Measurements from ENCODE around the gene SLC5A6. TPM values are rescaled to one million over a fixed set of nuclear protein-coding genes. Genes with fewer than 3 reads are reported as not detected.
"Not testable (repeated sequence)": the region's sequence is repeated elsewhere in the genome, so short reads cannot be mapped to it uniquely, and the experiment has no call there.

The SLC5A6 gene
- polyA plus RNA-seq, 3 donors, result 37.2 to 47.6 (median 42.0) TPM

DNA sequence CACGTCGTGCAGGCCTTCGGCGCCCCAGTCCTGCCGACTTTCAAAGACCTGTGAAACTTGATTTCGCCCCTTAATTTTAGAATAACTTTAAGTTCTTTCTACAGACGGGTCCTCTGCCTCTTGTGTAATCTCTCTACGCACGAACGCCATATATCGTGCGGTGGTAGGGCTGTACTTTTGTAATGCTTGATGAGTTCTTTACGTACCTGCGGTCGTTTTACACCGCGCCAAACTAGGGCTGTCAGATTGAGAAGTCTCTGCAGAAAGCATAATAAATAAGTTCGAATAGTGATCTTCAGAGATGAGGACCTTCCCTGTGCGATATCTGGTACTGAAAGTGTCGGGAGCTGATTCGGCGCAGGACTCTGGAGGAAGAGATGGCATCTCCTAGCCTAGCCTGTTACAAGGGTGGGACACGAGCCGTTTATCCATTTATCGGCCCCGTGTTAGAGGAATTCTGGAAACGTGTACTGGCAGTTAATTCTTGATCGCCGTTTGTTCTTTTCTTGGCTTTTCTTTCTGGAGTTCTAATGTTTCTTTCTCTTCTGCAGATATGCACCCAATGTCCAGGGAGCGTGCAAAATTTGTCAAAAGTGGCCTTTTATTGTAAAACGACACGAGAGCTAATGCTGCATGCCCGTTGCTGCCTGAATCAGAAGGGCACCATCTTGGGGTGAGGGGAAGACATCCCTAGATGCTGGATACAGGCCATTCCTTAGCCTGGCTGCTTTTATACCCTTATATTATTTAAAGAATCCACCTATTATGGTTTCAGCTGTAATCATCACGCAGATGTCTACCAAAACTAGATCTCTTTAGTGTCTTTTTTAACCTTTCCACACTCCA lies 781 bp upstream of the SLC5A6 start:
- DNase-seq (ENCODE audit: extremely low read depth in 1 of 11, low read depth in 9 of 11, low spot score in 4 of 11), result peak in 3 of 11 donors; percentile 32 to 53 (median 34)

DNA sequence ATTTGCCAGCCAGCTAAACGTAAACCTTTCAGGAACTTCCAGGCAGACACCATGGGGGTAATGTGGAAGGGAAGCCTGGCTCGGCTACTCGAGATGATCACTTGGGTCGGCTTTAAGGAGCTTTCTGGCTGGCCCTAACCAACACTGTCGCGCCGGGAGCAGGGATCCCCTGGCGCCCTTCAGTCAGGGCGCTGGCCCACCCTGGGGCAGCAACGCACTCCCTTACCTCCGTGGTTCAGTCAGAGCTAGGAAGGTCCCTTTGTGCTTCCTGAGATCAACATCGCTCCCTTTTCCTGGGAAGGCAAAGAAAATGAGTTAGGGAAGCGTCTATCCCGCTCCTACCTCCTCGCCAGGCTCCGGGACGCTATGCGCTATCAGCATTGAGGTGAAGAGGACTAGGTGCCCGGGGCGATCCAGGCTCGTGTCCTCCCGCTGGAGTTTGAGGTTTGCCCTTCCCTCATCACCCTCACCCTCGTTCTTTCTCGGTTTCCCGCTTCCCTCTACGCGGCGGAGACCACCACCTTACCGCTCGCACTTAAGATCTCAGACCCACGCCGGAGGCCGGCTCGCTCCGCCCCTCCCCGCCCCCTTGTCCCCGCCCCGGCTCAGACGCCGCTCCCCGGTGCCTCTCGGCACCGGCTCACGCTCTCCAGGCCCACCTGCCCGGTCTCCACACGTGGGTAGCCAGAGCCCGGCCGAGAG lies 676 bp downstream of the SLC5A6 start:
- peak in 2 of 11 donors; percentile 4 to 23 for DNase-seq (ENCODE audit: extremely low read depth in 1 of 11, low read depth in 9 of 11, low spot score in 4 of 11)

DNA sequence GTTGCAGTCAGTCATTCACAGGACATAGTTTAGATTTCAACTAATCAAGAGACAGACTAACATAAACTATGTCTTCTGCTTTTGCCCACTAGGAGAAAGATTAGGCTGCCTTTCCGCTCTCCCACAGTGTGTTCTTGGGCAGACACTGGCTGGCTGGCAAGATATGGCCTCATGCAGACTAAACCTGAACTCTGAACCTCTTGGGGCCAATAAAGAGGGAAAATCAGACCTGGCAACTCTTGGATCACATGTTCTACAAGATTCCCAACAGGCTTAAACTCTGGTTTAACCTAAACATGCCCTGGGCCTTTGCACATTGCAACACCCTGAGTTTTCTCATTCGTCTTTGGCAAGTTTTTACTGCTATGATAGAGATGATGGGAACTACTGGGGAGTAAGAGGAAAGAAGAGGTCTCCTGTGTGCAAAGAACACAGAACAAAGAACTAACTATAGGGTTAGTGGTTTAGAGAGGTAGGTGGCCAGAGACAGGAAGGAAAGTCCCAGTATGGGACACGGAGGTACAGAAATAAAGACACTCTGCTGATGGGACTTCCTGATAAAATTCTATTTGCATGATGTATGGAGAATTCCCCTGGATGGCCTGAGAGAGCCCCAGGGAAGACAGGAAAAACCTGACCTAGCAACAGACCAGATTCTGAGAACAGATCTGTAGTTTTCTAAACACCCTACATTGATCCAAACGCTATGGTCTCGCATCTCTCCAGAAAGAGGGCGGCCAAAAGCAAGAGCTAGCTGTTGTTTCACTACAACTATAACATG lies 2.3 kb downstream of the SLC5A6 start:
- DNase-seq (ENCODE audit: extremely low read depth in 1 of 11, low read depth in 9 of 11, low spot score in 4 of 11), result no peak

DNA sequence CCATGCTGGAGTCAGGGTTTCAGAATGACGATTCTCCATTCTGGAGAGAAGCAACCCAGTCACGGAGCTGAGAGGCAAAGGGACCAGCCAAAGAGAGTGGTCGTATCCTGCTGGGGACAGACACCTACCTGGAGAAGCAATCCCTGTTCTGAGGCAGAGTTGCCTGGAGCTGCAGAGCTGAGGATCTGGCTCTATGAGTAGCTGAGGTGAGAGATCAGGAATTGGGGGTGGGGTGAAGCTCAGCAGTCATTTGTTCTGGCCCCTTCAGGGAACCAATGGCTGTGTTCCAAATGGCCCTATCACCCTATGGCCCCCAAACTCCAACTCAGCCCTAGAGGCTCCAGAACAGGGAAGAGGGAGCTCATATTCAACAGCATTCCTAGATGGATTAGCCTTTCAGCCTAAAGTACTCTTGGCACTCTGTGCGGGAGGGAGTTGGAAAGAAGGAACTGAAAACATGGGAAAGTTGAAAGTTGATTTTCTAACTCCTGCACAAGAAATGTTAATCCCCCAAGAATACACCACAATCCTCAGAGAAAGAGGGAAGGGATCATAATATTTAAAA lies 3.5 kb downstream of the SLC5A6 start:
- DNase-seq (ENCODE audit: extremely low read depth in 1 of 11, low read depth in 9 of 11, low spot score in 4 of 11), result no peak

DNA sequence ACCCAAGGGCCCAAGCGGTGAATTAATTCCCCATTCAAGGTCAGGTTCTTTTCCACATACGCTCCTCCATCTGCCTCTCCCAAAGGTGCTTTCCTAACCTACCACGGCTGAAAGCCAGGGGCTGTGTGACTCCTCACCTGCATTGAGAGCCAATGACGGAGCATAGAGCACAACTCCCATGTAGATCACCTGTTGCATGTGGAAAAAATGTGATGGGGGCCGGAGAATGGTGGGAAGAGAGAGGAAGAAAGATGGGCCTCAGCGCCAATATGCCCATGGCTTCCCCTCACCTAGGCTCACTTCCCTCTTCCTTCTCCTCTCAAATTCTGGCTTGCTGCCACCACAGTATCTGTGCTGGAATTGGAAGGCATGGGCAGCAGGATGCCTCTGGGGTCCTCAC lies 5.7 kb downstream of the SLC5A6 start:
- DNase-seq (ENCODE audit: extremely low read depth in 1 of 11, low read depth in 9 of 11, low spot score in 4 of 11), result no peak

DNA sequence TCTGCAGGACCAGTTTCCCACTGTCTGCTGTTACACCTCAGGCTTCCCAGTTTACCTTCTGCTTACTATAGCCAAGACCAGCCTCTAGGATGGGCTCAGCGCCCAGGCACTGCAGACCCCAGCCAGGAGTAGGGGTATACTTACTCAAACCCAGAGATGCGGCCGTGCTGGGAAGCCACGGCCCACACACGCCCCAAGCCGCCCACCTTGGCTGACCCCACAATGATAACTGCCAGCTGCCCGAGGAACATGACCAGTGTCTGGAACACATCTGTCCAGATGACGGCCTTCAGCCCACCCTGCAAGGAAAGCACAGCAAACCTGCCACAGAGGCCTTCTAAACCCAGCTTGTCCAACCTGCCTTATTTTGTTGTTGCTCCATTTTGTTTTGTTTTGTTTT lies 6.9 kb downstream of the SLC5A6 start:
- no peak for DNase-seq (ENCODE audit: extremely low read depth in 1 of 11, low read depth in 9 of 11, low spot score in 4 of 11)

DNA sequence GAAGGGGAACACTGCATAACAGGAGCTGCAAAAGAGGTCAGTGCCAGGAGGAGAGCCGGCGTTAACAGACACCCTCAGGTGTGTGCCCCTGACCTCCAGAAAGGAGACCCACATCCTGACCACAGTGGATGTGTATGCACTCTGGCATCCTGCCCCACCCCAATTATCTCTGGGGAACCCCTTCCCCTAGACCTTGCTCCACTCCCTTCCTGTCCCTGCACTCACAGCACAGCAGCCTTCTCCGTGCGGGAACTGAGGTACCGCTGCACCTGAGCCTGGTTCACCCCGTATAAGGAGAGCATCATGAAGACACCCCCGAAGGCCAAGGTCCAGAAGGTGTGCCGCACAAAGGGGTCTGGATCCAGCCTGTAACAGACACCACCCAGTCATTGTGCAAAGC lies 7.5 kb downstream of the SLC5A6 start:
- no peak for DNase-seq (ENCODE audit: extremely low read depth in 1 of 11, low read depth in 9 of 11, low spot score in 4 of 11)

DNA sequence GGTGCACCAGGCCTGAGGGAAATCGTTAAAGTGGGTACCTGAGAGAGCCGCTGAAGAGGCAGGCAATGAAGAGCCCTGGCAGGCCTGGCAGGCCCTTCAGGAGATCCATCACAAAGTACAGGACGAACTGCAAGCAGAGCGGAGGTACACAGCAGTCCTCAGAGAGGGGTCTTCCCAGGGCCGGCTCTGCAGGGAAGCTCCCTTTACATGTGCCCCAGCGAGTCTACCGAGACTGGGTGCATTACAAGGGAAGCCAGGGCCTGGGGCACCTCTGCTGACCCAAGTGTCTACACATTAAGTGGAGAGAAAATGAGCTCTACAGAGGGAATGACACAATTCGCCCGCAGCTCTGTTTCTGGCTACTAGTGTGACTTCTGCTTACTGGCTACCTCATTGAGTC lies 8.3 kb downstream of the SLC5A6 start:
- DNase-seq (ENCODE audit: extremely low read depth in 1 of 11, low read depth in 9 of 11, low spot score in 4 of 11), result no peak

DNA sequence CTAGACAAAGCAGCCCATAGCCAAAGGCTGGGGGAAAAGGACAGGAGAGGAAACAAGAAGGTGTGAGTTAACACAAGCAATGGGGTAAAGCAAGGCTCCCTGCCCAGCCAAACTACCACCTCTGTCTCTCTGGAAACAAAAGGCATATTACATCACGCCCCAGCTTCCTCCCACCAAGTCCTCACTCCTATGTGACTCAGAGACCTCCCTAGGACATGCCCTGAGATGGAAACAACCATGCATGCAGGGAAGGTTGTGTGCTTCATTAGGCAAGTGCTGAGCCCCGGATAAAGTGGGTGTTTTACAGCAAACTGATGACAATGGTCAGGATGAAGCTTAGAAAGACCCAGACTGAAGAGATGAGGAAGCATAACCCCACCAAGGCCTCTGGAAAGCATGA lies 9.2 kb downstream of the SLC5A6 start:
- DNase-seq (ENCODE audit: extremely low read depth in 1 of 11, low read depth in 9 of 11, low spot score in 4 of 11), result no peak

DNA sequence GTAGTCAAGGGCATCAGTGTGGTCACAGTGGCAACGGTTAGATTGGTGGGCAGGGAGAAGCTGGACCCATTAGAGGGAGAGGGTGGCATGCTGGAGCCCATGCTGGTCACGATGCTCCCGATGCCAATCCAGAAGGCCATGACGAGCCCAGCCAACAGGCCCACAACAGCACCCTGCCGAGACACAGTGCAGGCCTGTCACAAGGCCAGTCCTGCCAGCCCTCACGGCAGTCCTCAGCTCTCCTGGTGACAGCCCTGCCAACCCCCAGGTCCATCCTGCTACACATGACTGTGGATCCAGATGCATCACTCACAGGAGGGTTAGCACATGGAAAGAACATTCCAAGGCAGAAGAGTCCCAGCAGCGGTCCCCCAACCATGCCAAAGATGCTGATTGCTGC lies 10.4 kb downstream of the SLC5A6 start:
- DNase-seq (ENCODE audit: extremely low read depth in 1 of 11, low read depth in 9 of 11, low spot score in 4 of 11), result no peak

DNA sequence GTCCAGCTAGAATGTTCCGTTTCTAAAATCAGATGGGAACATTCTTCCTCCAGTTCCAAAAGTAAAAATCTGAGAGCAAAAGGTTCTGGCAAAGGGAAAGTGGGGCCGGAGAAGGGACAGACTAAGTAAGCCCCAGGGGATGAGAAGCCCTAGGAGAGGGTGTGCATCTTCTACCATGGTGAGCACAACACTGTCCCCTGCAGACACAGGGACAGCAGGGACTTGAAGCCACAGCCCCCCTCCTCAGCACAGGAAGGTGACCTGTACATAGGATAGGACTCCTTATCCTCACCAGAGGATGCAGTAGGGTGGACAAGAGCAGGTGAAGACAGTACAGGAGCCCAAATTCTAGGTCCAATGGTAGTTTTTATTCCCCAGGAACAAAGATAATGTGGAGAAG lies 12.8 kb downstream of the SLC5A6 start:
- DNase-seq (ENCODE audit: extremely low read depth in 1 of 11, low read depth in 9 of 11, low spot score in 4 of 11), result no peak

DNA sequence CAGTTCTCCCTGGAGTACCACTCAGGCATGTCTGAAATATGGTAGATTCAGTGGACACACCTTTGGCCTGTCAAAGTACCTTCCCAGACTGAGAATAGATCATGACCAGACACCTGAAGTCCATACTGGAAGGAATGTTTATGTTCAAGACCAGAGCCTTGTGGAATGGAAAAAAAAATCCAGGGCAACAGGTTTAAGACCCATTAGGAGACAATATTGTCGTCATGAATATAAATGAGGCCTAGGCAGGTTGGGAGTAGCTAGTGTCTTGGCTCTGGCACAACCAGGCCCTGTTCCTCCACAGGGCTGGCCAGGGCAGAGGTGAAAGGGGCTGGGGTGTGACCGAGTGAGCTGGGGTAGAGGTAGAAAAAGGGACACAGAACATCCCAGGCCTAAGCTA lies 13.4 kb downstream of the SLC5A6 start:
- no peak for DNase-seq (ENCODE audit: extremely low read depth in 1 of 11, low read depth in 9 of 11, low spot score in 4 of 11)

DNA sequence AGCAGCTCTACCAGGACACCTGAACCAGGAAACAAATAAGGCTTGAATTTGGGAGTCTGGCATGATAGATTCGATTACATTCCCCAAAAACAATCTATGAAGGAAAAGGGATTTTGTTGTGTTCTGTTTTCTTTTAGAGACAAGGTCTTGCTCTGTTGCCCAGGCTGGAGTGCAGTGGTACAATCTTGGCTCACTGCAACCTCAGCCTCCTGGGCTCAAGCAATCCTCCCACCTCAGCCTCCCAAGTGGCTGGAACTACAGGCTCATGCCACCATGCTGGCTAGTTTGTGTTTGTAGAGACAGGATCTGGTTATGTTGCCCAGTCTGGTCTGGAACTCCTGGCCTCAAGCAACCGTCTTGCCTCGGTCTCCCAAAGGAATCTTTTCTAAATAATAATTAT lies 14.0 kb downstream of the SLC5A6 start:
- not testable (repeated sequence) for DNase-seq (ENCODE audit: extremely low read depth in 1 of 11, low read depth in 9 of 11, low spot score in 4 of 11)

DNA sequence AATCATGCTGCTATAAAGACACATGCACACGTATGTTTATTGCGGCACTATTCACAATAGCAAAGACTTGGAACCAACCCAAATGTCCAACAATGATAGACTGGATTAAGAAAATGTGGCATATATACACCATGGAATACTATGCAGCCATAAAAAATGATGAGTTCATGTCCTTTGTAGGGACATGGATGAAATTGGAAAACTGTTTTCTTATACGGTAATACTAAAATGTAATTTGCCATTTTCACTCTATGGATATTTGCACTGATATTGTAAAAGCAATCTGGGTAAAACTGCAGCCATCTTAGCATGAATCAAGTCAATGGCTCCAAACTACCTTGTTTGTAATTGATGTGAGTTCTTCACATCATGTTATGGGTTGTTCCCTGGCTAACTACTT lies 16.3 kb downstream of the SLC5A6 start:
- DNase-seq (ENCODE audit: extremely low read depth in 1 of 11, low read depth in 9 of 11, low spot score in 4 of 11), result not testable (repeated sequence)

DNA sequence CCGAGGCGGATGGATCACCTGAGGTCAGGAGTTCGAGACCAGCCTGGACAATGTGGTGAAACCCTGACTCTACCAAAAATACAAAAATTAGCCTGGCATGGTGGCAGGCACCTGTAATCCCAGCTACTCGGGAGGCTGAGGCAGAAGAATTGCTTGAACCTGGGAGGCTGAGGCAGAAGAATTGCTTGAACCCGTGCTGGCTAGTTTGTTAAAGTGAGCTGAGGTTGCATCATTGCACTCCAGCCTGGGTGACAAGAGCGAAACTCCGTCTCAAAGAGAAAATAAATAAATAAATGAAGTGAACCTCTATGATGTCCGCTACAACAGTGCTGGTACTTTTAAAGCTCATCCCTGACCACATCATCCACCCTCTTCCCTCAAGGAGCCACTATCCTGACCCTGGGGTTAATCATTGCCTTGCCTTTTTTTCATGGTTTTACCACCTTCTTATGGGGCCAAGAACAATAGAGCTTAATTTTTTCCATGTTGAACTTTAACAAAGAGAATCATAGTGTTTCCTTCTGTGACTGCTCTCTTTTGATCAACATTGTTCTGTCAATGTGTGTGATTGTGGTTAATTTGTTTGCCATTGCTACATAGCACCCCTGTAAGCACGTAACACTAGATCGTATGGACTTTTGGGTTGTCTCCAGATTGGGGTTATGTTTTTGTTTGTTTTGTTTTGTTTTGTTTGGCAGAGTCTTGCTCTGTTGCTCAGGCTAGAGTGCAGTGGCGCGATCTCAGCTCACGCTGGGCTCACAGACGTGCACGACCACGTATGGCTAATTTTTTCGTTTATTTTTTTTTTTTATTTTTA lies 17.3 kb downstream of the SLC5A6 start:
- DNase-seq (ENCODE audit: extremely low read depth in 1 of 11, low read depth in 9 of 11, low spot score in 4 of 11), result no peak

DNA sequence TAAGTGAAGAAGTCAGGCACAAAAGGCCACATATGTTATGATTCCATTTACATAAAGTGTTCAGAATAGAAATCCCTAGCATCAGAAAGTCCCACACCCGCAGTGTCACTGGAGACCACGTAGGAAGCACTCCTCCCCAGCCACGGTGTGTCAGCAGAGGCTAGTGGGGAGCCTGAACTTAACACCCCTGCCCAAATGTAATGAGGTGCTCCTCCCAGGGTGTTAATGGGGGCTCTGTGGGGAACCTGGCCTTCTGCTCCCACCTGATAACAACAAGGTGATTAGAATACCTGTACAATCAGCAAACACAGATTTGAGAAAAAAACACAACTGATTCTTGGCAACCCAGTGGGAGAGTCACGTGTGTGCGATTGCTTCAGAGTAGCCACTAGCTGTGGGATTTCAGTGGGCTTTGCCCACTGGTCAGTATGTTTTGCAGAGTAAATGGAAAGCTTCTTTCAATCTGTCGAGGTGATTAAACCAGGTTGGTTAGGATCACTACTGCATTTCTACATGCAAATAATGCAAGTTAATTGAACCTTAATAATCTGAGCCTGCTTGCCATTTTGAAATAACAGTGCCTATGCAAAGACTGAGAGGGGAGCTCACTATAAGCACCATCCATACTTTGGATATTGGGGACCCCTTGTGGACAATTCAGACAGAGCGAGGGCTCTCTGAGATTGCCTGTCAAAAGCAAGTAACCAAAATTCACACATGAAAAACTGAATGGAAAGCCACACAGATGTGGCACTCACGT lies 20.8 kb downstream of the SLC5A6 start:
- peak in 9 of 11 donors; percentile 31 to 54 (median 43) for DNase-seq (ENCODE audit: extremely low read depth in 1 of 11, low read depth in 9 of 11, low spot score in 4 of 11)

DNA sequence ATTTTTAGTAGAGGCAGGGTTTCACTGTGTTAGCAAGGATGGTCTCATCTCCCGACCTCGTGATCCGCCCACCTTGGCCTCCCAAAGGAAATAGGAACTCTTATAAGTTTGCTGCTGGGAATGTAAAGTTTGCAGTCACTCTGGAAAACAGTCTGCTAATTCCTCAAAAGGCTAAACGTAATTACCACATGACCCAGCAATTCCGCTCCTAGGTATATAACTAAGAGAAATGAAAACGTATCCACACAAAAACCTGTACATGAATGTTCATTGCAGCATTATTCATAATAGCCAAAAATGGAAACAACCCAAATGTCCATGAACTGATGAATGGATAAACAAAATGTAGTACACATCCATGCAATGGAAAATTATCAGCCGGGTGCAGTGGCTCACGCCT lies 22.1 kb downstream of the SLC5A6 start:
- DNase-seq (ENCODE audit: extremely low read depth in 1 of 11, low read depth in 9 of 11, low spot score in 4 of 11), result no peak
